GM15510 (cell line): ENCODE results near the gene ILKAP.

Experiments
- POLR2A ChIP-seq: IDR thresholded peaks from 3 replicates; pipeline ENCODE4 v1.6.1; 2011; ENCODE audit warnings: borderline replicate concordance; ENCODE audit not compliant: insufficient read length; ENCODE audit errors: extremely low read depth

The ILKAP gene

DNA sequence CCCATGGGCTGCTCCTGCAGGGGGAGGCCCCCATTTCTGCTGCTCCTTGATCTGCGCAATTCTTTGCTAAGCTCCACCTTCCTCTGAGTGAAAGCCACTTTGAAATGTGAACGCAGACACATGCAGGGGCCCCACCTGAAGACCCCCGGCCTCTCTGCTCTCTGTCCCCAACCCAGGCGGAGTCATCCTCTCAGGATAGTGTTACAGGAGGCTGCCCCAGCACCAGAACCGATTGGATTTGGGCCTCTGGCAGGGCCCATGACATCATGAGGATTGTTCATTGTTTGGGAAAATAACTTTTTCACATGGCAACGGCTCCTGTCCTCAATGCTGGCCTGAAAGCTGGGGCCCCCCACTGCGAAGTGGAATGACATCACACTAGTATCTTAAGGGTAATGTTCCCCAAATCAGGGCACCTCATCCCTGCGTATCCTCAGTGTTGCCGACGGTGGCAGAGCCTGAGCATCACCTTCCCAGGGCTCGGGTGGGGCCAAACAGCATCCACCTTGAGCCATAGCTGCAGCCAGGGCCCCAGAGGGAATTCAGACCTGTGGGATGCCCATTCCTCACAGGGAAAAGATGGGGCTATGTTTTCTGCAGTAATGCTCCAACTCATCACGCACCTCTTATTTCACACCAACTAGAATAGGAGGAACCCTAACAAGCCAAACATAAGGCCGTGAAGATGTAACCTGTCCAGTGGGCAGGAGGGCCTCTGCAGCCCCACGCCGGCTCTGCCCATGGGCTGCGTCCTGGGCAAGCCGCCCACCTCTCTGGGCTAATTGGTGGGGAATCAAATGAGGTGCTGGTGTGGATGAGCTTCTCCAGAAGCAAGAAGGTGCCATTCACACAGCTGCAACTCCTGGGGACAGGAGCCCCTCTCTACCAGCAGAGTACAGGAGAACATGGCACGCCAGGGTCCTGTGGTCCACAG is 47.5 kb downstream of the ILKAP start:
- TF ChIP-seq POLR2A = no peak

DNA sequence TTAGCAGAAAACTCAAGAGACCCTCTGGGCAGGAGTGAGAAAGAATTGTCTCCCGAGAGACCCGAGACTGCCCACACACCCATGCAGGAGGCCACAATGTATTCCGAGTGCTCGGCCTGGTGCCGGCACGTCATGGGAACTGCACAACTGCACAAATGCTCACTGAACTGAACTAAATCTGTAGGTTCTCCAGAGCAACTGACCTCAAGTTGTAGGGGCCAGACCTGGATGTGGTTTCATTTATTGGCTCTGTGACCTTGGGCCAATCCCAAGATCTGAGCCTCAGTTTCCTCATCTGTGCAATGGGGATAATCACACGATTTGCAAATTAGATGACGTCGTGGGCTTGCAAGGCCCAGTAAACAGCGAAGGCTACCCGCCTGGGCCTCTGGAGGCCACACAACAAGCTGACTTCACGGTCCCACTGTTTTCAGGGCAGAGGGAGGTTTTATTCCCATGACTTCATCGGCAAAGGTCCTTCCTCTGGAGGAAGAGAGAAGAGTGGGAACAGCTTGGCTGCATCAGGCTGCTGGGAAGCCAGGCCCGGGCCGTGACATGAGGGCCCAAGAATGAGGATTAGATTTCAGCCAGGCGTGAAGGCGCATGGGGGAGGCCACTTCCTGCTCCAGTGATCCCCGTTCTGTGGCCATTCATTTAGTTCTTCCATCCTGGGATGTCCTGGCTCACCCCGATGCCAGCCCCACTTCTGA is 48.3 kb downstream of the ILKAP start:
- no peak for TF ChIP-seq POLR2A

DNA sequence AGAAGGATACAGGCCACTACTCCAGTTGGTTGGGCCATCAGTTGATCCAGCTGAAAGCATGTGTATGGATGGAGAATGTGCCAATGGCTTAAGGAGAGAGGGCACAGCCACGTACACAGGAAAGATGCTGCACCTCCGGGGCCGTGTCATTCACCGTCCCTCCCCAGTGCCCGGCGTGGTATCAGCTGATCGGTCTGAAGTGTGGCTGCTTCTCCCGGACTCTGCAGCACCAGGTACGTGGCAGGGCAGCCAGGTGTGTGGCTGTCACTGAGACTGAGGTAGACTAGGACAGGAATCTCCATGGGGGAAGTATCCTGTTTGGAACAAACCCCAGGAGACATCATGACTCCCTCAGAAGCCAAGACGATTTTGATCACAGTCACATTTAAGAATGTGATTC is 48.9 kb downstream of the ILKAP start:
- TF ChIP-seq POLR2A = no peak

DNA sequence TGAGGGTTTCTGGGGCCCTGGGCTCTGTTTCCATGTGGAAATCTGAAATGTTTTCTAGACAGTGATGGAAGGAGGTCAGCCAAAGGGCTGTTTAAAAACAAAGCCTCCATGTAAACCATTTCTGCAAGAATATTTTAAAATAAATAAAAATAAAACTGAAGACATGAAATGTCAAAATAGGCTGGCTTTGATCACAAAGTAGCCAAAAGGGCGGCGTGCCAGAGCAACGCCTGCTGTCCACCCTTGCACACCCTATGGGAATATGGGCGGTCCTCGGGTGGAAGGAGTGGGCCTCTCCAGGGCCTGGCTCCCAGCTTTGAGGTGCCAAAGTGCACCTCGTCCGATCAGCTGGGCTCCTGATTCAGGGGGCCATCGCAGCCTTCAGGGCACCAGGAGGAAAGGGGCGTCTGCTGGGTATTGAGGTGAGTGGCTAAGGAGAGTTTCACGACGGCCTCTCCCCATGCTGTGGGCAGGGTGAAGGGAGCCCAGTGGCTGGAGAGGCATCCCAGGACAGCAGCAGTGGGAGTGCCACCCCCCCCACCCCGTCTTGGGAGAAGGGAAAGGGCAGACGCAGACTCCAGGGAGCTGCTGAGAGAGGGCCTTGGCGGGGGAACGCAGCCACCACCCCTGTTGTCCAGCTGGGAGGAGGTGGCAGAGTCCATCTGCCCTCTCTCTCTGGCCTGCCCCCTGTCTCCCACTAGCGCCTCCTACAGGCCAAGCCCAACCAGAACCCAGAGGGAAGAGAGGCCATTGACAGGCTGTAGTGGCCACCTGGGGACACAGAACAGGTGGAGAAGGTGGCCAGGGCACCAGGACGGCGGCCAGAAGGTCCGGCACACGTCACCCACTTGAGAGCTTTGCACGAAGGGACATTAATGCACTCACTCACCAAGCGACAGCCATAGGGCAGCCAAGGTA is 50.5 kb downstream of the ILKAP start:
- TF ChIP-seq POLR2A = no peak

DNA sequence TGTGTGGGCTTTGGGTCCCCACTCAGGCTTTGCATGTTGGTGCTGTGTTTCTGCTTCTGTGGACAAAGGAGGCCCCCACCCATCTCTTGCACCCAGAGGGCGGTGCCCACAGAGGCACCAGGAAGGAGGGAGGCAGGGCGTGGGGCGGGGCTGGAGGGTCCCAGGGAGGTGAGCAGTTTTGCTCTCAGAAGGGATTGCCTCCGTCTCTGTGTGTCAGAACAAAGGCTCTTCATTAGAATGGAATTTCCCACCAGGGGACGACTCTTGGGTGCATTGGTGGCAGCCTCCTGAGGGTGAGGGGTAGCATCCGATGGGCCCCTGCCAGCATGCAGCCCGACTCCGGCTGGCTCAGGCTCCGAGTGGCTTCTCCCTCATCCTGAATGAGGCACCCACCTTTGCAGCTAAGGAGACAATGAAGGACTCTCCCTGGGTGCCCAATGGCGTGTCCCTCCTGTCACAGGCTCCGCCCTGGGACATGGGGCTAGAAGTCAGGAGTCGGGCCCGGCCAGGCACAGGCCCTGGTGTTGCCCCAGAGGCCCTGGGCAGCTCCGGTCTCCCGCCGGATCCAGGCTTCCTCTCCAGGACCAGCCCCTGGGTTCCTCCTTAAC is 51.8 kb downstream of the ILKAP start:
- no peak for TF ChIP-seq POLR2A

DNA sequence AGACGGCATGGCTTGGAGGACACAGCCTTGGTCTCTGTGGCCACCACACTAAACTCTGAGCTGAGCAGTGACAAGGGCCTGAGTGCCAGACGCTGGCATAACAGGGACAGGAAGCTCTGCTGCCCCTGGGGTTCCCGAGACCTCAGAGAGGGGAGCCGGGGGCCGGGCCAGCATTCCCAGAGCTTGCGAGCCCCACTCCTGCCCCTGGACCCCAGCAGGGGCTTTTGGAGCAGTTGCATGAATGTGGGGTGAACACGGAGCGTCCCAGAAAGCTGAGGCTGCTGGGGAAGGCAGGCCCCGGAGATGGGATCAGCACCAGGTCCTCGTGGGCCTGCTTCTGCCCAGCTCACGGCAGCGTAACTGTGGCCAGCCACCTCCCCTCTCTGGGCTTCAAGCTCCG is 52.3 kb downstream of the ILKAP start:
- TF ChIP-seq POLR2A = no peak

DNA sequence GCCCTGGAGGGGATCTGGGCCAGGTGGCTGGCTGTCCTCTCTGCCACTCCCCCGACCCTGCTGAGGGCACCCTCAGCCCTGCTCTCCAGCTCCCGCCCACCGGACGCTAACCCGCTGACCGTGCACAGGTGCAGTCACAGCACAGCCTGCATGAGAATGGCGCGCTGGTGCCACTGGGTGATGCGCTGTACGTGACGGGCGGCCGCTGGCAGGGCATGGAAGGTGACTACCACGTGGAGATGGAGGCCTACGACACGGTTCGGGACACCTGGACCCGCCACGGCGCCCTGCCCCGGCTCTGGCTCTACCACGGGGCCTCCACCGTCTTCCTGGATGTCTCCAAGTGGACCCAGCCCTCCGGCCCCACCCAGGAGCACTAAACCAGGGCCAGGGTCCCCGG is 52.8 kb downstream of the ILKAP start:
- TF ChIP-seq POLR2A = no peak

DNA sequence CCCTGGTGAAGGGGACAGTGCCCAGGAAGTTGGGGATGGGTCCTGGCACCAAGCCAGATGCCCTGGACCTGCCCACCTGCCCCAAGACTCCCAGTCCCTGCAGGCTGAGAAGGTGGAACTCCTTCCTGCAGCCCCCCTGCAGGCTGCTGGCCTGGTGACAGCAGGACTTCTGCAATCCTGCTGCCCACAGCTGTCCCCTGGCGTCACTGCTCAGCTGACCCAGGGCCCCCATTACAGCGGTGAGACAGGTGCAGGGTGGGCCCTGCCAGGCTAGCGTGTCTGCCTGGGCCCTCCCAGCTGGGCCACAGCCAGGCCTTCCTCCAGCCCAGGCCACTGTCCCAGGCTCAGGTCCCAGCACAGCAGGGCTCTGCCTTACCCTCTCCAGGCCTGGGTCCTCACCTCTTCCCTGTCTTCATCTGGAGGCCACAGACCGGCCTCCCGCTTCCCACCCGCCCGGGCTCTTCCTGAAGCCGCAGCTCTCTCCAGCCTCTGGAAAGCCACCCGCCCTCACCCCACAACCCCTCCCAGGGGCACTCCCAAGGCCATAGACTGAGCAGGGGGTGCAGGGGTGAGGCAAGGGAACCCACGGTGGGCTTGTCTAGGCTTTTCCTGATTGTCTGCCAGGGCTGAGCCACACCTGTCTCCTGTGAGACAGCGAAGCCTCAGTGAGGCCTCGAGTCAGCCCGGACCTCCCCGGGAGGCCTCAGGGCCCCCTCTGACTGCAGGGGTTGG is 53.5 kb downstream of the ILKAP start:
- no peak for TF ChIP-seq POLR2A

DNA sequence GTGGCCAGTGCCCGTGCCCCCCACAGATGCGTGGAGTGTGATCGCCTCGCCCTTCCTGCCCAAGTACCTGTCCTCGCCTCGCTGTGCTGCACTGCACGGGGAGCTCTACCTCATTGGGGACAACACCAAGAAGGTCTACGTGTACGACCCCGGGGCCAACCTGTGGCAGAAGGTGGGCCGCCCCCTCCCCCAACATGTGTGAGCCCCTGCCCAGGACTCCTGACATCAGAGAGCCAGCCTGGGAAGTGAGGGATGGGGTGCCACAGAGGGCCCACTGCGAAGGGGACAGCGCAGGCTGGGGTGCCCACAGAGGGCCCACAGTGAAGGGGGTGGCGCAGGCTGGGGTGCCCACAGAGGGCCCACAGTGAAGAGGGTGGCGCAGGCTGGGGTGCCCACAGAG is 54.5 kb downstream of the ILKAP start:
- no peak for TF ChIP-seq POLR2A

DNA sequence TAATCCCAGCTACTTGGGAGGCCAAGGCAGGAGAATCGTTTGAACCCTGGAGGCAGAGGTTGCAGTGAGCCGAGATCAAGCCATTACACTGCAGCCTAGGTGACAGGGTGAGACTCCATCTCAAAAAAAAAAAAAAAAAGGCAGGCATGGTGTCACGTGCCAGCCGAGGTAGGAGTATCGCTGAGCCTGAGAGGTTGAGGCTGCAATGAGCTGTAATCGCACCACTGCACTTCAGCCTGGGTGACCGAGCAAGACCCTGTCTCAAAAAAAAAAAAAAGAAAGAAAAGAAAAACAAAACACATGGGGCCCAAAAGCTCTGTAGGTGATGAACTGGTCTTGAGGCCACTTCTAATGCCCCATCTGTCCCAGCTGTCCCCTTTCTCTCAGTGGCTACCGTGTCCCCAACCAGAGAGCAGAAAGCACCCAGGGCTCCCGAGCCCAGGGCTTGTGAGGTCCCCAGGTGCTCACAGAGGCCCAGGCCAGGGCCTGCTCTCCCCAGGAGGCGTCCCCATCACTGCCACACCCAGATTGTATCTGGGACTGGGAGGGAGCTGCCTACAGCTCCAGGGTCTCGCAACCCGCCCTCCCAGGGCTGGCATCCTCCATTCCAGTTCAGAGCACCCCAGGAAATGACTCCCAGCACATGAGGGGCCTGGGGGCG is 56.5 kb downstream of the ILKAP start:
- no peak for TF ChIP-seq POLR2A

DNA sequence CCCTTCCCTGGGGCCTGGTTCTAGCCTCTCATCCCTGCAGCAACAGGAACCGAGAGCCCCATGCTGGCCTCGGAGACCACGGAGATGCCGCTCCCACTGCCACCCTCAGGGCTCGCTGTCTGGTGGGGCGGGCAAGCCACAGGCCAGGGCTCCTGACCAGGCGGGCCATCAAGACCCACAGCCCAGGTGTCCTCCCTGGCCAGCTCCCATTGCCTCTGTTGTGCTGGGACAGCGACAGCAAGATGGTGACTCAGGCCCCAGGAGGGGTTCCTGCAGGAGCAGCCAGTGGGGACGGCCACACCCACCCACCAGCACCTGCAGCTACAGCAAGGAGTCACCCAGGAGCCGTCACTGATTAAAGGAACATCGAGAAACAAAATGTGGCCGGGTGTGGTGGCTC is 57.6 kb downstream of the ILKAP start:
- no peak for TF ChIP-seq POLR2A

DNA sequence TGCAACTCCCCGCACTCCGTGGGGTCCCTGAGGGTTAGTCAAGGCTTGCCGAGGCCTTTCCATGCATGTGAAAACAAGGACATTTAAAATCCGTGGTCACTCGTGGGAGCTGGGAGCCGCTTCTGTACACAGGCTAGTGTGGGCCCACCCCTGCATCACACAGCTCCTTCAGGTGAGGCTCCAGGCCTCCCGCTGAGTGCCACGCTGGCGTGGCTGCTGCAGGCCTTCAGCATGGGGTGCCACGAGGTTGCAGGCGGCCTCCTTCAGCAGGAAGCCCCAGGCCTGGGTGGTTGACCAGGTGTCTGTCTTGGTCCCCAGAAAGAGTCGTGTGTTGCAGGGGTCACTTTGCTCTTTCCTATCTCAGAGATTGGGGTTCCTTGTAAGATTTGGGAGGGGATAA is 58.4 kb downstream of the ILKAP start:
- no peak for TF ChIP-seq POLR2A

DNA sequence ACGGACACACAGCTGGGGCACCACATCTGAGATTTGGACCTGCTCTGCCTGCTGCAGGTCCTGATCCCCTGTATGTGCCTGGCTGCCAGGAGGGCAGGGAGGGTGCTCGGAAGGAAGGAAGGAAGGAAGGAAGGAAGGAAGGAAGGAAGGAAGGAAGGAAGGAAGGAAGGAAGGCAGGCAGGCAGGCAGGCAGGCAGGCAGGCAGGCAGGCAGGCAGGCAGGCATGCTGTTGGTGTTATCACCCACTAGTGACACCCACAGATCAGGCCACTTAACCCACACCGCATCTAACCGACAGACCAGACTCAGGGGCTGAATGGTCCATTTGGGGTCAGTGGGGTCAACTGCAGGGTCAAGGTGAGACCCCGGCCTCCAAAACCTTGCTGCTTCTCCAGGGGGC is 59.2 kb downstream of the ILKAP start:
- no peak for TF ChIP-seq POLR2A
